OCI-LY7 (cell line): ENCODE data around the gene QRFPR.

Experiments used
- EZH2phosphoT487 ChIP-seq: fragments of 200-600 bp; sonication (generic); IDR thresholded peaks from 2 replicates; pipeline ENCODE4 v1.6.1; 2018; ENCODE audit warnings: low read depth, borderline replicate concordance, mild to moderate bottlenecking, mixed run types, antibody characterized with exemption, low read length, moderate library complexity, mixed read lengths
- TF ChIP-seq, protein P1 (sequence below): fragments of 200-600 bp; sonication (generic); conservative IDR thresholded peaks from 2 replicates; pipeline ENCODE4 v1.5.1; 2014; ENCODE audit warnings: mild to moderate bottlenecking, antibody characterized with exemption, low read length, moderate library complexity, mixed read lengths

GRCh38 chr4:121278811-121279368 lies 101.9 kb downstream of the QRFPR start:
- TF ChIP-seq, protein P1, sequence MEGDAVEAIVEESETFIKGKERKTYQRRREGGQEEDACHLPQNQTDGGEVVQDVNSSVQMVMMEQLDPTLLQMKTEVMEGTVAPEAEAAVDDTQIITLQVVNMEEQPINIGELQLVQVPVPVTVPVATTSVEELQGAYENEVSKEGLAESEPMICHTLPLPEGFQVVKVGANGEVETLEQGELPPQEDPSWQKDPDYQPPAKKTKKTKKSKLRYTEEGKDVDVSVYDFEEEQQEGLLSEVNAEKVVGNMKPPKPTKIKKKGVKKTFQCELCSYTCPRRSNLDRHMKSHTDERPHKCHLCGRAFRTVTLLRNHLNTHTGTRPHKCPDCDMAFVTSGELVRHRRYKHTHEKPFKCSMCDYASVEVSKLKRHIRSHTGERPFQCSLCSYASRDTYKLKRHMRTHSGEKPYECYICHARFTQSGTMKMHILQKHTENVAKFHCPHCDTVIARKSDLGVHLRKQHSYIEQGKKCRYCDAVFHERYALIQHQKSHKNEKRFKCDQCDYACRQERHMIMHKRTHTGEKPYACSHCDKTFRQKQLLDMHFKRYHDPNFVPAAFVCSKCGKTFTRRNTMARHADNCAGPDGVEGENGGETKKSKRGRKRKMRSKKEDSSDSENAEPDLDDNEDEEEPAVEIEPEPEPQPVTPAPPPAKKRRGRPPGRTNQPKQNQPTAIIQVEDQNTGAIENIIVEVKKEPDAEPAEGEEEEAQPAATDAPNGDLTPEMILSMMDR, result no peak
- no peak for TF ChIP-seq EZH2phosphoT487
